HG02981 (cell line): ENCODE results near the gene SEL1L3.

Source experiments
- ATAC-seq: cut with Tn5 transposase; IDR thresholded peaks from one replicate; pipeline ENCODE4 v1.9.1; 2021; ENCODE audit warnings: mild to moderate bottlenecking, moderate library complexity; ENCODE audit not compliant: unreplicated experiment

SEL1L3 gene

DNA sequence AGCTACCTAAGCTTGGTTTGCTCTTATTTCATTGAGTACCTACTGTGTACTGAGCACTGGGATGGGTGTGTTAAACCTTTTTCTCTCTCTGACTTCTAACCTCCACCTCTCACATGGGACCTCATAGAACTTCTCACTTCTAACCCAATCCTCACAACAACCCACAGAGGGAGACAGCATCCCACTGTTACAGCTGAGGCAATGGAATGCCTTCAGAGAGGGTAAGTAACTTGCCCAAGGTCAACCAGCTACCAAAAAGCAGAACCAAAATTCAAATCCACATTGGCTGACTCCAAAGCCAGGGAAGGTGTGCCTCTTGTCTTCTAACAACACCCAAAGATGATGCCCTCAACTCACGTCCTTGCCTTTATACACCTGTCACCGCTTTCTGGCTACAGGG lies 5.4 kb downstream of the SEL1L3 start:
- ATAC-seq = no peak

- ATAC-seq = no peak
These were observed 6.0 kb downstream of the SEL1L3 start for GRCh38 chr4:25856756-25857155.

- no peak for ATAC-seq
These were observed 10.7 kb downstream of the SEL1L3 start for GRCh38 chr4:25852103-25852502.

GRCh38 chr4:25847329-25847728 lies 15.5 kb downstream of the SEL1L3 start:
- ATAC-seq = no peak

- no peak for ATAC-seq
These were observed 16.7 kb downstream of the SEL1L3 start for GRCh38 chr4:25845841-25846653.

- ATAC-seq = no peak
These were observed 17.7 kb downstream of the SEL1L3 start for GRCh38 chr4:25844961-25845712.

GRCh38 chr4:25843340-25844097 lies 19.3 kb downstream of the SEL1L3 start:
- ATAC-seq = no peak

DNA sequence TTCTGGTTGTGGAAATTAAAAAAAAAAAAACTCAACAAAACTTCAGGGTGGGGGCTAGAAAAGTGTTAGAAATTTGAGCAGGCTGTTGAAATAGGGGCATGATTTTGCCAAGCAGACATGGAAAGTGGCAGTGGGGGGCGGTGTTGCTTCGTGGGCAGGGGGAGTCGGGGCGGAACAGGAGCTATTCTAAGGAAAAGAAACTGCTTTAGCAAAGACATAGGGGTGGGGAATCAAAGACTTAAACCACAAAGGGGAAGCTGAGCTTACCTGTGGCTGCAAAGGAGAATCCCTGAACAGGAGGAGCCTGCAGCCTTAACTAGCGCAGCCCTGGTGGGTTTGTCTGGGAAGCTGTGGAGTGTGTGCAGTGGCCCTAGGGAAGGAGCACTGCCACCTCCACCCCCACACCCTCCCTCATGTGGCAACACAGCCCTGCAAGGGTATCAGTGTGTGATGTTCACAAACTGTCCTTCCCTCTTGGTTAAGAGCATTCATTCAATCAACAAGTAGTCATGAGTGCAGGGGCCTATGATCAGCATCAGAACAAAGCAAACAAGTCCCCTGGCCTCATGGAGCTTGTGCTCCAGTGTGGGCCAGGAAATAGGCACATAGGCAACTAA lies 20.5 kb downstream of the SEL1L3 start:
- ATAC-seq = peak; percentile 47

DNA sequence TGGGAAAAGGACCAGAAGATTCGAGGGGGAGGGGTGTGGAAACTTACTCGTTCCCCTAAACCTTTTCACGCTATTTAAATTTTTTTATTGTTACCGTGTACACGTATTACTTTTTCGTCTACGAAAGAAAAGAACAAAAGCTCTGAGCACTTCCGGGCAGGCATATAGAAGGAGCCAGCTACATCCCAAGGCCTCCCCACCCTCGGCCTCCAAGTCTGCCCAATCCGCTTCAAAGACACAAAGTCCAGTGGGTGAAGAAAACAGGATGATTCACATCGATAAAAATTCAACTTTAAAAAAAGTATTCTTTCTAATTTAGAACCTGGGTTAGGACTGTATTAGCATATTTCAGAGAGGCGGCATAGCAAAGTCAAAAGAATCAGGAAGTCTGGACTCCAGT lies 23.1 kb downstream of the SEL1L3 start:
- ATAC-seq = no peak

DNA sequence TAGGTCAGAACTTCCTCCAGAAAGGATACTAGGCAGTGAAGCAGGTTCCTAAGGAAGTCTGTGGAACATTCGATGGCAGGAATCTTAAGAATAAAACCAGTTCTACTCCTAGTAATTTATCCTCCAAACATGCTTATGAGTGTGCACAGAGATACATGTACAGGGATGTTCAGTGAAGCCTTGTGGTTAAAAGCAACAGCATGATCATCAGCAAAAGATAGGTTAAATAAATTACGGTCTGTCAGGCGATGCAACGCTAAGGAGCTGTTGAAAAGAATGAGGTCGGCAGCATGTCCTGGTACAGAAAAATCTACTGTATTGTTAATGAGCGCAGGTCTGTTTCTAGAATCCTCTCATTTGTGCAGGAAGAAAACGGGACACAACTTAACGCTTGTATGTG lies 23.6 kb downstream of the SEL1L3 start:
- no peak for ATAC-seq

GRCh38 chr4:25838526-25838925 lies 24.3 kb downstream of the SEL1L3 start:
- no peak for ATAC-seq

GRCh38 chr4:25837107-25837506 lies 25.7 kb downstream of the SEL1L3 start:
- no peak for ATAC-seq

DNA sequence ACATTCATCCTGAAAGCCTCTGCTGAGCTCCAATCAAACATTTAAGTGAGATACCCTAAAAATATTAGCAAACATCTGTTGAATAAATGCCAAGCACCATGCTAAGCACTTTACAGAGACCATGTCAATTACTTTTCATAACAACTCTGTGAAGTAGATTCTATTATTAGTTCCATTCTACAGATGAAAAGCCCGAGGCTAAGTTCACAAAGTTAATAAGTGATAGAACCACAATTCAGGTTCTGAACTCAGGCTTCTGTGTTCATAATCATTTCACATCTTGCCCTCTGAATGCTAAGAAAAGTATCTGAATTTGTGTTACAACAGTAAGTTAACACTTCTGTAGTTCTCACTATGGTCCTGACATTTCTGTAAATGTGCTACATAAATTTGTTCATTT lies 27.4 kb downstream of the SEL1L3 start:
- no peak for ATAC-seq

- no peak for ATAC-seq
These were observed 28.2 kb downstream of the SEL1L3 start for GRCh38 chr4:25834411-25835107.

- no peak for ATAC-seq
These were observed 32.2 kb downstream of the SEL1L3 start for GRCh38 chr4:25830548-25830947.

- no peak for ATAC-seq
These were observed 34.9 kb downstream of the SEL1L3 start for GRCh38 chr4:25827897-25828296.

DNA sequence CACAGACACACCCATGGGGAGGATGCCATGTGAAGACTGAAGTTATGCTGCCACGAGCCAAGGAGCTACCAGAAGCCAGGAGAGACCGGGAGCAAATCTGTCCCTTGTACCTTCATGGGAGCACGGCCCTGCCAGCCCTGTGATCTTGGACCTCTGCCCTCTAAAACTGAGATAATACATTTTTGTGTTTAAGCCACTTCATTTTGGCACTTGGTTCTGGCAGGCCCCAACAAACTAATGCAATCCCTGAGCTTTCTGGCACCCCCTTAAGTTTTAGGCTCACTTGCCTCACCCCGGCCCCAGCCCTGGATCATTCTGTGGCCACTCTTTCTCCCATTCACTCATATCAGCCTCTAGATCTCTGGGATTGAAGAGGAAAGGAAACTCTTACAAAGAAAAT lies 35.4 kb downstream of the SEL1L3 start:
- no peak for ATAC-seq

GRCh38 chr4:25826074-25826752 lies 36.6 kb downstream of the SEL1L3 start:
- ATAC-seq = no peak

GRCh38 chr4:25823632-25824031 lies 39.2 kb downstream of the SEL1L3 start:
- no peak for ATAC-seq

DNA sequence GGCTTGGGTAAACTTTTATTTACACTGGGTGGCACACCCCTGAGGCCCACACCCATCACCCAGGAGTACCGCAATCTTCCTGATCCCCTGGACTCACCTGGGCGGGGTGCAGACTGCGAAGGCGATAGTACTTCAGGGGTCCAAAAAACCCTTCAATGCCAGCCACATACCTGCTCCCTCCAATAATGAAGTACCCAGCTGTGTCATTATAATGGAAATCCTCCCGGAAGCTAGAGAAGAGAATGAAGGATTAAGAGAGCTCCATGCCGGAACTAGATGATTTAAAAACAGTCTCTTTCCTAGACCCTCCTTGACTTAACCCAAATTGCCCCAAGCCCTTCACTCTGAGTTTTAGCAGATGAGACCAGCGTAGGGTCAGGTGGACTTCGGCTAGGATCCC lies 40.9 kb downstream of the SEL1L3 start:
- ATAC-seq = no peak
